Right cardiac atrium (tissue), 5 donors: Measurements from ENCODE around the gene KCNJ15. TPM values are rescaled to one million over a fixed set of nuclear protein-coding genes. Genes with fewer than 3 reads are reported as not detected.
"Not testable (repeated sequence)": the region's sequence is repeated elsewhere in the genome, so short reads cannot be mapped to it uniquely, and the experiment has no call there.

ENCODE experiments used
- ATAC-seq, 2 donors: fragments of 200-7000 bp; cut with Tn5 transposase; one replicate each; pipeline versions ENCODE4 v1.8.0 to v1.9.1; 2020; ENCODE audit warnings: moderate library complexity in 2 of 2, mild to moderate bottlenecking in 1 of 2
- DNase-seq, 3 donors: peaks; one replicate each; pipeline ENCODE4 v3.0.0-alpha.2; 2020
- H3K27ac ChIP-seq: one replicate; pipeline ENCODE4 v1.5.1; 2013; ENCODE audit warnings: mild to moderate bottlenecking, low read length, control low read depth, moderate library complexity
- H3K27me3 ChIP-seq: one replicate; pipeline ENCODE4 v1.6.1; 2013; ENCODE audit not compliant: control insufficient read depth, insufficient read depth
- H3K4me1 ChIP-seq: one replicate; pipeline ENCODE4 v1.6.1; 2013; ENCODE audit warnings: low read length; ENCODE audit not compliant: control insufficient read depth, insufficient read depth
- H3K4me3 ChIP-seq: one replicate; pipeline ENCODE4 v1.5.1; 2013; ENCODE audit warnings: low read length, control low read depth
- H3K9me3 ChIP-seq: one replicate; pipeline ENCODE4 v1.6.1; 2013; ENCODE audit warnings: low read length; ENCODE audit not compliant: control insufficient read depth
- WGBS: extraction: QIAGEN DNeasy Blood & Tissue Kit; methylation state at CpG from one replicate; pipeline ENCODE4 v1.1.7; 2013; 5-methylcytosine and 5-hydroxymethylcytosine counted together
- intact Hi-C, 4 donors: fragments of 100-400 bp; cut with DNase I; formaldehyde crosslinking; loops; one replicate each; pipeline versions ENCODE4 v1.11.0 to v1.14.0; 2022 to 2023
- polyA plus RNA-seq: library from polyadenylated mRNA; stranded (reverse); fragments of 200-250 nt; gene quantifications from one replicate; pipeline ENCODE4 v1.2.3, GENCODE V29; 2013
- total RNA-seq, 4 donors: library from RNA; stranded (reverse); fragmentation: NEBNext Ultra II Directional; extraction: Animal tissue kit (Norgen Biotek cat#: 25700); gene quantifications; one replicate each; pipeline ENCODE4 v1.2.1, GENCODE V29; 2021
- donor health status: healthy with polysubstance abuse.
- donor health status: DM: no; HTN: yes; CAD: no.
- donor health status: DM: no; HTN: no; CAD: no.
- donor health status: DM: no; HTN: yes; CAD: no; lungs with severe emphysema.
- donor health status: DM: yes; HTN: yes; CAD: no.

The KCNJ15 gene
- total and polyA plus RNA-seq, 5 donors, result 0.18 to 0.97 (median 0.47) TPM

- no peak for ATAC-seq
- 79% methylated on average over 9 of the region's 9 CpGs for WGBS
- DNase-seq, result no peak
- Histone ChIP-seq H3K27ac (no peak overlapping the region), H3K4me3 (no peak overlapping the region), H3K27me3 (no peaks in the 10 kb centered on the region), H3K9me3 (peaks cover 2% of the 10 kb centered on the region), H3K4me1 (no peaks in the 10 kb centered on the region)
- intact Hi-C loops, result no loop called here
These were observed 27.4 kb upstream of the KCNJ15 start for GRCh38 chr21:38229260-38229877.

DNA sequence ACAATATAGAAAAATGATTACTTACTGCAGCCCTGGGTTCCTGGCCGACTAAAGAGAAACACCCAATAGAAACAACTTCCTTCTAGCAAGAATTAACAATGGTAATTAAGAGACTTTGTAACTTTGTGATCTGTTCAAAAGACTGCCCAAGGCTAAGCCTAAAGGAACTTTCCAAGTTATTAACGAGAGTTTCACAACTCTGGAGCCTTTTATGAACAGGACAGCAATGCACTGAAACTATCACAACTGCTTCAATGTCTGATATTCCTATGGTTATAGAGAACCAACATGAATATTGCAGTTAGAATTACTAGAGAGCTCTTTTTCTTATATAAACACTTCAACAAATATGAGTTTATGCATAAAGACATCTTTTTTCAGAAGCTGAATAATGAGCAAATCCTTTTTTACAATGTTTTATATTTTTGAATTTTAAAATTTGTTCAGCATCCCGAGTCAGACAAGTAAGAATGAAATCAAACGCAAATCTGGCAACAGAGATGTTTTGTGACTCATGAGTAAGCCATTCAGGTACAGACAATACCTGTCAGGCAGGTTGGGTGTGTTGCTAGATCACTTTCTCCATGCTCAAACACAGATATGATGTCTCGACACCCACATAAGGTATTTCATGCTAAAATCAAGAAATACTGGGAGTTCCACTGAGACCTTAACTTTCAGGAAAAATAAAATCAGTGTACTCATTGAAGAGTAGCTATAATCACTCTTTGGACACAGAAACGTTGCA, 22.2 kb upstream of the KCNJ15 start:
- ATAC-seq (no peak), DNase-seq (no peak)
- H3K27ac ChIP-seq, result no peak overlapping the region
- no peaks in the 10 kb centered on the region for H3K27me3 ChIP-seq
- 70% methylated on average over 6 of the region's 6 CpGs for WGBS
- intact Hi-C loops, result no loop called here
- no peak overlapping the region for H3K4me3 ChIP-seq
- no peaks in the 10 kb centered on the region for H3K9me3 ChIP-seq
- no peaks in the 10 kb centered on the region for H3K4me1 ChIP-seq

DNA sequence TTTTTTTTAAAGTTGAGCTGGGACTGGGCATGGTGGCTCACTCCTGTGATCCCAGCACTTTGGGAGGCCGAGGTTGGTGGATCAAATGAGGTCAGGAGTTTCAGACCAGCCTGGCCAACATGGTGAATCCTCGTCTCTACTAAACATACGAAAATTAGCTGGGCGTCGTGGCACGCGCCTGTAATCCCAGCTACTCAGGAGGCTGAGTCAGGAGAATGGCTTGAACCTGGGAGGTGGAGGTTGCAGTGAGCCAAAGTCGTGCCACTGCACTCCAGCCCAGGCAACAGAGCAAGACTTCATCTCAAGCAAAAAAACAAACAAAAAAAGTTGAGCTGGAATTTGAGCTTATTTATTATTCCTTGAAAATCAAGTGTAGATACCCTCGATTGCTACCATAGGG, 21.5 kb upstream of the KCNJ15 start:
- H3K27me3 ChIP-seq, H3K4me3 ChIP-seq, DNase-seq, H3K27ac ChIP-seq, ATAC-seq, H3K4me1 ChIP-seq, H3K9me3 ChIP-seq, intact Hi-C loops: not testable (repeated sequence)
- 94% methylated on average over 9 of the region's 9 CpGs for WGBS

DNA sequence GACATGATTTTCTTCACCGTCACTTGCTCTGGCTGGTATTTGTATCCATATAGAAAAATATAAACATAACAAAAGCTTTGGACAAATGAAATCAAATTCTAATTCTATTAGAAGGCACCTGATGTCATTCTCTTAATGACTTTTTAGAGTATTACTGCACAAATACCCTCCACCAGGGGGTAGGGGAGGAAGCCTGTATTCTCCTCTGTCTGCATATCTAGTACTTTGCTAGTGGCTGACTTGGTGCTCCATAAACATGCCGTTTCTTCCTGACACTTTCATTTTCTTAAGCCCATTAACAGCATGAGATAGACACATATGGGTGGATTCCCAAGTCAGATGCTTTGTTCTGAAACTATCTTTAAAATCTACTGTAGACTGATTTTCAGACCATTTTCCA, 20.6 kb upstream of the KCNJ15 start:
- ATAC-seq (no peak), DNase-seq (no peak)
- H3K4me1 ChIP-seq, result no peaks in the 10 kb centered on the region
- WGBS, result 75% methylated on average over 2 of the region's 2 CpGs
- no peak overlapping the region for H3K27ac ChIP-seq
- H3K9me3 ChIP-seq, result no peaks in the 10 kb centered on the region
- no peaks in the 10 kb centered on the region for H3K27me3 ChIP-seq
- H3K4me3 ChIP-seq, result no peak overlapping the region
- intact Hi-C loops, result no loop called here

GRCh38 chr21:38239672-38240071, 17.1 kb upstream of the KCNJ15 start:
- Histone ChIP-seq H3K4me1 (no peaks in the 10 kb centered on the region), H3K9me3 (no peaks in the 10 kb centered on the region), H3K27me3 (no peaks in the 10 kb centered on the region), H3K4me3 (no peak overlapping the region), H3K27ac (no peak overlapping the region)
- intact Hi-C loops, result loop anchor here in 1 of 4 donors (10.0 kb wide), 1 partner anchor 55 kb away; no protein-coding TSS in a partner anchor
- WGBS, result 76% methylated on average over 4 of the region's 4 CpGs
- ATAC-seq, result no peak
- no peak for DNase-seq

DNA sequence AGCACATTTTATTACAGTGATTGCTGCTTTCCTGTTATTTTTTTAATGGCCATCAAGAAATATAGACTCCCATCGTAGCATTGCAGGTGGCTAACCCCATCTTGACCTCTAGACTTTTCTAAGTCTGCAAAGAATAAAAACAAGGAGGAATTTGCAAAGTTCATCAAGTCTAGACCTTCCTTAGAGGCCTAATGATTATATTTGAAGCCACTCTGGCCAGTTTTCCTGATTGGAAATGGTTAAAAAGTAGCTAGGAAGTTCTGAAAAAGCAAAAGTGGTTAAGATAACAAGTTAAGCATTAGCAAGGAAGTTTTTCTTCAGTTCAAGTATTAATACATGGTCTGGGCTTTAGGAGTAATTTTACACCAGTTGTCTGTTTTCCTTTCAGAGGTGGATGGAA, 16.7 kb upstream of the KCNJ15 start:
- H3K4me3 ChIP-seq, result no peak overlapping the region
- no peak for ATAC-seq
- H3K9me3 ChIP-seq, result no peaks in the 10 kb centered on the region
- 68% methylated on average over 1 of the region's 1 CpG for WGBS
- H3K27ac ChIP-seq, result no peak overlapping the region
- intact Hi-C loops, result loop anchor here in 1 of 4 donors (10.0 kb wide), 1 partner anchor 55 kb away; no protein-coding TSS in a partner anchor
- H3K27me3 ChIP-seq, result no peaks in the 10 kb centered on the region
- no peaks in the 10 kb centered on the region for H3K4me1 ChIP-seq
- no peak for DNase-seq

DNA sequence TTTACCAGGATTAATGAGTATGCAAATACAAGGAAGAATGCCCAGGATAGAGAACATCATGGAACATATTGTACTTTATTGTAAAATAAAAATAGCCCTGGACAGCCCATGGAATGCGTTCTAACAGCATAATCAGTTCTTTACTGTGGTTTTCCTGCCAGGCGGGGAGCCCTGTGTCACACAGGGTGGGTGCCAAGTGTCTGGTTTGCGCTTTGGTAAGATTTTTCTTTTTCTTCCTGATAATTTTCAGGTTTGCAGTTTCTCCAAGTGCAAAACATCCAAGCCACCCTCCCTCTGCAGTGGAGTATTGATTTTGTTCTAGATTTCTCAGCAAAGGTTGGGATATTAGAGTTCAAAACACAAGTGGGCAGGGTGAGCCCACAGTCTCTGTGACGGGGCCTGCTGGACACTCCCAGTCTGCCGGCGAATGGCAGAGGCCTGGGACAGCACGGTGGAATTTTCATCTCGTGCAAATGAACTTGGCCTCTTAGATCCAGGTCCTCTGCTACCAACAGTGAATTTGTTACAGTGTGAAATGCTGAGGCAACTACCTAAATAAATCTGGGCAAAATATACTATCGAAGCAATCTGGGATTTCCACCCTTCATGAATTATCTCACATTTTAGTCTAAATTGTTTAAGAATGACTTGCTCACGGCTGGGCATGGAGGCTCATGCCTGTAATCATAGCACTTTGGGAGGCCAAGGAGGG, 15.6 kb upstream of the KCNJ15 start:
- Histone ChIP-seq H3K27me3 (no peaks in the 10 kb centered on the region), H3K27ac (peak overlapping the region; percentile 76), H3K4me3 (no peak overlapping the region), H3K4me1 (no peaks in the 10 kb centered on the region), H3K9me3 (no peaks in the 10 kb centered on the region)
- DNase-seq (peak; percentile 23 to 59 (median 58)), ATAC-seq (peak; percentile 87 to 89)
- WGBS, result 53% methylated on average over 10 of the region's 10 CpGs
- intact Hi-C loops, result loop anchor here in 1 of 4 donors (10.0 kb wide), 1 partner anchor 54 kb away; no protein-coding TSS in a partner anchor

- intact Hi-C loops, result loop anchor here in 1 of 4 donors (10.0 kb wide), 1 partner anchor 53 kb away; no protein-coding TSS in a partner anchor
- Histone ChIP-seq H3K4me1 (no peaks in the 10 kb centered on the region), H3K9me3 (no peaks in the 10 kb centered on the region), H3K4me3 (no peak overlapping the region), H3K27ac (peak overlapping the region; percentile 76), H3K27me3 (no peaks in the 10 kb centered on the region)
- 60% methylated on average over 5 of the region's 5 CpGs for WGBS
- ATAC-seq (no peak), DNase-seq (no peak)
These were observed 14.7 kb upstream of the KCNJ15 start for GRCh38 chr21:38242061-38242460.

DNA sequence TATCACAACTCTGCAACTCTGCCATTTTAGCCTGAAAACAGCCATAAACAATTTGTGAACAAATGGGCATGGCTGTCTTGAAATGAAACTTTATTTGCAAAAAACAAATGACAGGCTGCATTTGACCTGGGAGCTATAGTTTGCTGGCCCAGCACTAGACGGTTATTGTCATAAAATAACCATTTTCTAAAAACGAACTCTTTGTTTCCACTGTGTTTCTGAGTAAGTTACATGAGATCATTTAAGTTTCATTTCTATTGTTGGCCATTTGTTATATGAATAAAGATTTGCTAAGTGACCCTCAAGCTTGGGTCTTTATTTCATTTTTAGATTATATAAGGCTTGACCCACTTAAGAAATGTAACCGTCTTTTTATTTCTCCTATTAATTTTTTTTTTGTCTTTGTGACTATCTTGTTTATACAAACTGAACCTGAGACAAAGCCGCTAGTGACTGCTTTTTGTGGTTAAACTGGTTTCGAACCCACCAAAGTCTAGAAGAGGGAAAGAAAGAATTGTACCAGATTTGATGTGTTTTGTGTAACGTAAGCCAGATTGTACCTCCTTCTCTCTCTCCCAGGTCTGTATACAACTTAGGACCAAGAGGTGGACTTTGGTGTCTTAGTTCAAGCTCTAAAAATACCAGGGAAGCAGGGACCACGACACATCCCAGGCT, 12.9 kb upstream of the KCNJ15 start:
- Histone ChIP-seq H3K27ac (no peak overlapping the region), H3K27me3 (no peaks in the 10 kb centered on the region), H3K4me1 (no peaks in the 10 kb centered on the region), H3K9me3 (no peaks in the 10 kb centered on the region), H3K4me3 (no peak overlapping the region)
- DNase-seq, result no peak
- 90% methylated on average over 7 of the region's 7 CpGs for WGBS
- intact Hi-C loops, result loop anchor here in 1 of 4 donors (10.0 kb wide), 1 partner anchor 51 kb away; no protein-coding TSS in a partner anchor
- no peak for ATAC-seq

- H3K4me1 ChIP-seq, result no peaks in the 10 kb centered on the region
- no peaks in the 10 kb centered on the region for H3K9me3 ChIP-seq
- no peak overlapping the region for H3K27ac ChIP-seq
- no peak for ATAC-seq
- intact Hi-C loops, result loop anchor here in 1 of 4 donors (10.0 kb wide), 1 partner anchor 50 kb away; no protein-coding TSS in a partner anchor
- DNase-seq, result no peak
- 78% methylated on average over 2 of the region's 2 CpGs for WGBS
- H3K4me3 ChIP-seq, result no peak overlapping the region
- H3K27me3 ChIP-seq, result no peaks in the 10 kb centered on the region
These were observed 12.4 kb upstream of the KCNJ15 start for GRCh38 chr21:38244407-38244787.
